ENCODE data around the gene GBP4. TPM values are rescaled to one million over a fixed set of nuclear protein-coding genes. Genes with fewer than 3 reads are reported as not detected.

GBP4 gene
- polyA plus RNA-seq, 1 of the 3 experiments (the other 2 are of a cell fraction) = 0.02 TPM

- Histone ChIP-seq H3K4me3 (ENCODE audit: low read depth in 2 of 2, low read length in 1 of 2) (no peak overlapping the region), H3K4me1 (ENCODE audit: control insufficient read depth in 1 of 2, insufficient read depth in 2 of 2, low read depth in 1 of 2, low read length in 1 of 2) (no peaks in the 10 kb centered on the region), H3F3A (replicated peaks; ENCODE audit: insufficient read depth) (no peaks in the 10 kb centered on the region), H3K36me3 (replicated peaks in 1 of 2; ENCODE audit: control insufficient read depth in 1 of 2, insufficient read depth in 2 of 2, low read length in 1 of 2) (no peaks in the 10 kb centered on the region), H3K9ac (no peak overlapping the region), H2AFZ (ENCODE audit: low read depth) (no peak overlapping the region), H3K27ac (ENCODE audit: low read depth in 2 of 2, low read length in 1 of 2) (no peak overlapping the region), H3K9me3 (no peaks in the 10 kb centered on the region), H3K79me2 (ENCODE audit: insufficient read depth) (no peaks in the 10 kb centered on the region), H3K27me3 (ENCODE audit: insufficient read depth) (no peaks in the 10 kb centered on the region), H3K9me2 (no peaks in the 10 kb centered on the region), H3K4me2 (no peak overlapping the region), H4K20me1 (ENCODE audit: insufficient read depth) (no peaks in the 10 kb centered on the region)
- WGBS (ENCODE audit: low lambda C conversion rate) = 71% methylated on average over 3 of the region's 3 CpGs
- DNase-seq = no peak
- ChIA-PET POLR2A (no interaction called here), CTCF (interaction anchor here (1.3 kb wide), 1 partner anchor 77 kb away, joined by 4 read pairs; no protein-coding TSS in a partner anchor)
- TF ChIP-seq SIN3A (IDR thresholded peaks at IDR 0.05; ENCODE audit: borderline replicate concordance, low read depth, low read length) (no peak), TAF1 (IDR thresholded peaks at IDR 0.05; ENCODE audit: borderline replicate concordance, low read depth, low read length) (no peak), CHD2 (IDR thresholded peaks at IDR 0.05; ENCODE audit: low read length, partially characterized antibody) (no peak), RFX5 (IDR thresholded peaks at IDR 0.05; ENCODE audit: low read length) (no peak), RXRA (IDR thresholded peaks at IDR 0.05; ENCODE audit: borderline replicate concordance, low read depth) (no peak), FOXJ3 (CRISPR knock-in tag; IDR thresholded peaks at IDR 0.05) (no peak), YY1 (IDR thresholded peaks at IDR 0.05; ENCODE audit: low read depth) (no peak)
- TF ChIP-seq, protein P1, sequence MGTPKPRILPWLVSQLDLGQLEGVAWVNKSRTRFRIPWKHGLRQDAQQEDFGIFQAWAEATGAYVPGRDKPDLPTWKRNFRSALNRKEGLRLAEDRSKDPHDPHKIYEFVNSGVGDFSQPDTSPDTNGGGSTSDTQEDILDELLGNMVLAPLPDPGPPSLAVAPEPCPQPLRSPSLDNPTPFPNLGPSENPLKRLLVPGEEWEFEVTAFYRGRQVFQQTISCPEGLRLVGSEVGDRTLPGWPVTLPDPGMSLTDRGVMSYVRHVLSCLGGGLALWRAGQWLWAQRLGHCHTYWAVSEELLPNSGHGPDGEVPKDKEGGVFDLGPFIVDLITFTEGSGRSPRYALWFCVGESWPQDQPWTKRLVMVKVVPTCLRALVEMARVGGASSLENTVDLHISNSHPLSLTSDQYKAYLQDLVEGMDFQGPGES (IDR thresholded peaks at IDR 0.05; ENCODE audit: low read depth, low read length) = no peak
- TF ChIP-seq, protein P2, sequence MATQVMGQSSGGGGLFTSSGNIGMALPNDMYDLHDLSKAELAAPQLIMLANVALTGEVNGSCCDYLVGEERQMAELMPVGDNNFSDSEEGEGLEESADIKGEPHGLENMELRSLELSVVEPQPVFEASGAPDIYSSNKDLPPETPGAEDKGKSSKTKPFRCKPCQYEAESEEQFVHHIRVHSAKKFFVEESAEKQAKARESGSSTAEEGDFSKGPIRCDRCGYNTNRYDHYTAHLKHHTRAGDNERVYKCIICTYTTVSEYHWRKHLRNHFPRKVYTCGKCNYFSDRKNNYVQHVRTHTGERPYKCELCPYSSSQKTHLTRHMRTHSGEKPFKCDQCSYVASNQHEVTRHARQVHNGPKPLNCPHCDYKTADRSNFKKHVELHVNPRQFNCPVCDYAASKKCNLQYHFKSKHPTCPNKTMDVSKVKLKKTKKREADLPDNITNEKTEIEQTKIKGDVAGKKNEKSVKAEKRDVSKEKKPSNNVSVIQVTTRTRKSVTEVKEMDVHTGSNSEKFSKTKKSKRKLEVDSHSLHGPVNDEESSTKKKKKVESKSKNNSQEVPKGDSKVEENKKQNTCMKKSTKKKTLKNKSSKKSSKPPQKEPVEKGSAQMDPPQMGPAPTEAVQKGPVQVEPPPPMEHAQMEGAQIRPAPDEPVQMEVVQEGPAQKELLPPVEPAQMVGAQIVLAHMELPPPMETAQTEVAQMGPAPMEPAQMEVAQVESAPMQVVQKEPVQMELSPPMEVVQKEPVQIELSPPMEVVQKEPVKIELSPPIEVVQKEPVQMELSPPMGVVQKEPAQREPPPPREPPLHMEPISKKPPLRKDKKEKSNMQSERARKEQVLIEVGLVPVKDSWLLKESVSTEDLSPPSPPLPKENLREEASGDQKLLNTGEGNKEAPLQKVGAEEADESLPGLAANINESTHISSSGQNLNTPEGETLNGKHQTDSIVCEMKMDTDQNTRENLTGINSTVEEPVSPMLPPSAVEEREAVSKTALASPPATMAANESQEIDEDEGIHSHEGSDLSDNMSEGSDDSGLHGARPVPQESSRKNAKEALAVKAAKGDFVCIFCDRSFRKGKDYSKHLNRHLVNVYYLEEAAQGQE (IDR thresholded peaks at IDR 0.05; ENCODE audit: low read depth, low read length) = no peak
Measured at GRCh38 chr1:89174491-89174890, 24.3 kb downstream of the GBP4 start.

- H3K27me3 ChIP-seq (ENCODE audit: insufficient read depth) = no peaks in the 10 kb centered on the region
- H3K4me2 ChIP-seq = no peak overlapping the region
- H3K9me3 ChIP-seq = no peaks in the 10 kb centered on the region
- no peaks in the 10 kb centered on the region for H4K20me1 ChIP-seq (ENCODE audit: insufficient read depth)
- no peak overlapping the region for H2AFZ ChIP-seq (ENCODE audit: low read depth)
- no peaks in the 10 kb centered on the region for H3F3A ChIP-seq (replicated peaks; ENCODE audit: insufficient read depth)
- H3K9ac ChIP-seq = no peak overlapping the region
- WGBS (ENCODE audit: low lambda C conversion rate) = 66% methylated on average over 4 of the region's 4 CpGs
- H3K27ac ChIP-seq (ENCODE audit: low read depth in 2 of 2, low read length in 1 of 2) = no peak overlapping the region
- ChIA-PET CTCF (no interaction called here), POLR2A (no interaction called here)
- no peak for DNase-seq
- H3K4me1 ChIP-seq (ENCODE audit: control insufficient read depth in 1 of 2, insufficient read depth in 2 of 2, low read depth in 1 of 2, low read length in 1 of 2) = no peaks in the 10 kb centered on the region
- no peak overlapping the region for H3K4me3 ChIP-seq (ENCODE audit: low read depth in 2 of 2, low read length in 1 of 2)
- no peaks in the 10 kb centered on the region for H3K9me2 ChIP-seq
- H3K79me2 ChIP-seq (ENCODE audit: insufficient read depth) = no peaks in the 10 kb centered on the region
- no peaks in the 10 kb centered on the region for H3K36me3 ChIP-seq (replicated peaks in 1 of 2; ENCODE audit: control insufficient read depth in 1 of 2, insufficient read depth in 2 of 2, low read length in 1 of 2)
- TF ChIP-seq MEF2A (IDR thresholded peaks at IDR 0.05; ENCODE audit: borderline replicate concordance, low read depth) (no peak), FOXJ3 (CRISPR knock-in tag; IDR thresholded peaks at IDR 0.05) (no peak), SMC3 (IDR thresholded peaks at IDR 0.05; ENCODE audit: low read depth, low read length) (no peak), EP300 (IDR thresholded peaks at IDR 0.05; ENCODE audit: borderline replicate concordance in 1 of 2, low read depth in 1 of 2, low read length in 1 of 2) (no peak), GATA2 (CRISPR knock-in tag; IDR thresholded peaks at IDR 0.05) (no peak), FOSL2 (IDR thresholded peaks at IDR 0.05; ENCODE audit: borderline replicate concordance, low read depth) (no peak), PBX3 (IDR thresholded peaks at IDR 0.05) (no peak)
- TF ChIP-seq, protein P3, sequence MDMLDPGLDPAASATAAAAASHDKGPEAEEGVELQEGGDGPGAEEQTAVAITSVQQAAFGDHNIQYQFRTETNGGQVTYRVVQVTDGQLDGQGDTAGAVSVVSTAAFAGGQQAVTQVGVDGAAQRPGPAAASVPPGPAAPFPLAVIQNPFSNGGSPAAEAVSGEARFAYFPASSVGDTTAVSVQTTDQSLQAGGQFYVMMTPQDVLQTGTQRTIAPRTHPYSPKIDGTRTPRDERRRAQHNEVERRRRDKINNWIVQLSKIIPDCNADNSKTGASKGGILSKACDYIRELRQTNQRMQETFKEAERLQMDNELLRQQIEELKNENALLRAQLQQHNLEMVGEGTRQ (IDR thresholded peaks at IDR 0.05; ENCODE audit: borderline replicate concordance, low read depth, low read length) = no peak
- TF ChIP-seq, protein P4, sequence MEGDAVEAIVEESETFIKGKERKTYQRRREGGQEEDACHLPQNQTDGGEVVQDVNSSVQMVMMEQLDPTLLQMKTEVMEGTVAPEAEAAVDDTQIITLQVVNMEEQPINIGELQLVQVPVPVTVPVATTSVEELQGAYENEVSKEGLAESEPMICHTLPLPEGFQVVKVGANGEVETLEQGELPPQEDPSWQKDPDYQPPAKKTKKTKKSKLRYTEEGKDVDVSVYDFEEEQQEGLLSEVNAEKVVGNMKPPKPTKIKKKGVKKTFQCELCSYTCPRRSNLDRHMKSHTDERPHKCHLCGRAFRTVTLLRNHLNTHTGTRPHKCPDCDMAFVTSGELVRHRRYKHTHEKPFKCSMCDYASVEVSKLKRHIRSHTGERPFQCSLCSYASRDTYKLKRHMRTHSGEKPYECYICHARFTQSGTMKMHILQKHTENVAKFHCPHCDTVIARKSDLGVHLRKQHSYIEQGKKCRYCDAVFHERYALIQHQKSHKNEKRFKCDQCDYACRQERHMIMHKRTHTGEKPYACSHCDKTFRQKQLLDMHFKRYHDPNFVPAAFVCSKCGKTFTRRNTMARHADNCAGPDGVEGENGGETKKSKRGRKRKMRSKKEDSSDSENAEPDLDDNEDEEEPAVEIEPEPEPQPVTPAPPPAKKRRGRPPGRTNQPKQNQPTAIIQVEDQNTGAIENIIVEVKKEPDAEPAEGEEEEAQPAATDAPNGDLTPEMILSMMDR (IDR thresholded peaks at IDR 0.05) = no peak
- TF ChIP-seq, protein P5, sequence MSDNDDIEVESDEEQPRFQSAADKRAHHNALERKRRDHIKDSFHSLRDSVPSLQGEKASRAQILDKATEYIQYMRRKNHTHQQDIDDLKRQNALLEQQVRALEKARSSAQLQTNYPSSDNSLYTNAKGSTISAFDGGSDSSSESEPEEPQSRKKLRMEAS (IDR thresholded peaks at IDR 0.05; ENCODE audit: low read depth) = no peak
Measured at GRCh38 chr1:89172468-89173143, 26.1 kb downstream of the GBP4 start.
